NCI-H2196 (cell line): Measurements from ENCODE around the gene MAGEH1.
"Not testable (repeated sequence)": the region's sequence is repeated elsewhere in the genome, so short reads cannot be mapped to it uniquely, and the experiment has no call there.

Source experiments
- DNase-seq: peaks from one replicate; lab custom pipeline; 2025; ENCODE audit not compliant: unreplicated experiment; lab: John Stamatoyannopoulos, UW

MAGEH1 gene, protein sequence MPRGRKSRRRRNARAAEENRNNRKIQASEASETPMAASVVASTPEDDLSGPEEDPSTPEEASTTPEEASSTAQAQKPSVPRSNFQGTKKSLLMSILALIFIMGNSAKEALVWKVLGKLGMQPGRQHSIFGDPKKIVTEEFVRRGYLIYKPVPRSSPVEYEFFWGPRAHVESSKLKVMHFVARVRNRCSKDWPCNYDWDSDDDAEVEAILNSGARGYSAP

DNA sequence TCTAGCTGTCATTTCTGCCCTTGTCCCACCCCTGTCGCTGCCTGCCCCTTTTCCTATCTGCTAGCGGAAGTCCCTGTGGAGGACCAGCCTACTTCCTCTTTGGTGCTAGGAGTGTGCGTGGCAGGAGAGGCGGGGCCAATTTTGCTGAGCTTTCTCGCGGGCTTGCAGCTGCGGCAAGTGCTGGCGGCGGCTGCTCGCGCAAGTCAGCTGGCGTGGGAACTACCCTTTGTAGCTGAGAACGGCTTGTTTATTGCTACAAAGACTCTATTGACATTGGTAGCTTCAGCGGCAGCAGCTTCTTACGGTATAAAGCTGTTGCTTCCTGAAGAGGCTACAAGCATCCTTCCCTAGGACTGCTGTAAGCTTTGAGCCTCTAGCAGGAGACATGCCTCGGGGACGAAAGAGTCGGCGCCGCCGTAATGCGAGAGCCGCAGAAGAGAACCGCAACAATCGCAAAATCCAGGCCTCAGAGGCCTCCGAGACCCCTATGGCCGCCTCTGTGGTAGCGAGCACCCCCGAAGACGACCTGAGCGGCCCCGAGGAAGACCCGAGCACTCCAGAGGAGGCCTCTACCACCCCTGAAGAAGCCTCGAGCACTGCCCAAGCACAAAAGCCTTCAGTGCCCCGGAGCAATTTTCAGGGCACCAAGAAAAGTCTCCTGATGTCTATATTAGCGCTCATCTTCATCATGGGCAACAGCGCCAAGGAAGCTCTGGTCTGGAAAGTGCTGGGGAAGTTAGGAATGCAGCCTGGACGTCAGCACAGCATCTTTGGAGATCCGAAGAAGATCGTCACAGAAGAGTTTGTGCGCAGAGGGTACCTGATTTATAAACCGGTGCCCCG lies at the start of gene MAGEH1:
MAGEH1 (plus strand) TSS at position 138 of the 843 bp plus-strand sequence; CDS start at position 386, 248 bp downstream.
- DNase-seq, result peak; percentile 48

DNA sequence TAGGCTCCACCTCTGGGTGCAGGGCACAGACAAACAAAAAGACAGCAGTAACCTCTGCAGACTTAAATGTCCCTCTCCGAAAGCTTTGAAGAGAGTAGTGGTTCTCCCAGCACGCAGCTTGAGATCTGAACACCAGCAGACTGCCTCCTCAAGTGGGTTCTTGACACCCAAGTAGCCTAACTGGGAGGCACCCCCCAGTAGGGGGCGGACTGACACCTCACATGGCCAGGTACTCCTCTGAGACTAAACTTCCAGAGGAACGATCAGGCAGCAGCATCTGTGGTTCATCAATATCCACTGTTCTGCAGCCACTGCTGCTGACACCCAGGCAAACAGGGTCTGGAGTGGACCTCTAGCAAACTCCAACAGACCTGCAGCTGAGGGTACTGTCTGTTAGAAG lies 24.8 kb upstream of the MAGEH1 start:
- not testable (repeated sequence) for DNase-seq

GRCh38 chrX:55443468-55443867 lies 8.5 kb upstream of the MAGEH1 start:
- DNase-seq, result not testable (repeated sequence)

GRCh38 chrX:55450259-55450658 lies 1.7 kb upstream of the MAGEH1 start:
- DNase-seq, result peak; percentile 1

DNA sequence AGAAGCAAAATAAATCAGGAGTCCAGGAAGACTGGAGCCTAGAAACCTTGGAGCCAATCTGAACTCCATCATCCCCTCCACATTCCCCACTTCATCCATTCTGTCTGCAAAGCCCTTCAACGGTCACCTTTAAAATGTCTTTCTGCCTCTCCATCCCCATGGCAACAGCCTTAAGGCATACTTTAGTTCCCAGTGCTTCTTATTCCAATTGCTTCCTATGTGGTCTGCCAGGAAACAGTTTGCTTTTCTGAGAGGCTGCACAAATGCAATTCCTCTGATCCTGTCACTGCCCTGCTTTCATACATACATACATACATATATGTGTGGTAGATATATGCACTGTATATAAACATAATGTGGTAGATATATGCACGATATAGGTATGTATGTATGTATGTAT lies 786 bp upstream of the MAGEH1 start:
- no peak for DNase-seq

DNA sequence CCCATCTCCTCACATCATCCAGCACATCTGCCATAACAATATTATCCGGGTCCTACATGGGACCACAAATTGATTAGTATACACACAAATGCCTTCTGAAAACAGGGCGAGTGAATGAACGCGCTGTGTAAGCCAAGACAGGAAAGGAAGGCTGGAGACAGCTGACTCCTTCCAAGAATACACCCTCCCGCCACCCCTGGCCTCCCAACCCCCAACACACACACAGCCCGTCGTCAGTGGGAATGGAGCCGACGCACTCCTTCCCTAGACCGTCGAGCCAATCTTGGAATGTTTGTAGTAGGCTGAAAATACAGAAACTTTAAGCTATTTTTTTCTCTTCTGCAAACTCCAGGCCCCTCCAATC lies 319 bp upstream of the MAGEH1 start:
- no peak for DNase-seq

GRCh38 chrX:55452833-55453124 lies 852 bp downstream of the MAGEH1 start:
- DNase-seq, result no peak

DNA sequence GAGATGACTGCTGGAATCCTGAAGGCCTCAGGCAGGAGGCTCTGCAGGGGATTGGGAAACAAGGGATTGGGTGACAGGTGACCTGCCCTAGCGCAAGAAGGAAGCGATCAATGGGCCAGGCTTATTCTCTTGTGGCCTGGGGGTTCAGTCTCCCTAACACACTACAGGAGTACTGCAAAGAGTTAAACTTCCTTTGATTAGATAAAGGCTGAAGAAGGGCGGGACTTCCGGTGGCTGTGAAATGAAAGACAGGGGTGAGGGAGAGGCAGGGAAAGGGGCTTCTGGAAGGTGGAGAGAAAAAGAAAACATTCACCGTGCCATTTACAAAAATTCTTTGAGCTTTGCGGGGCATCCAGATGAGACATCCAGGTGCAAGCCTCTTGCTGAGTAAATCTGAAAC lies 3.8 kb downstream of the MAGEH1 start:
- not testable (repeated sequence) for DNase-seq

DNA sequence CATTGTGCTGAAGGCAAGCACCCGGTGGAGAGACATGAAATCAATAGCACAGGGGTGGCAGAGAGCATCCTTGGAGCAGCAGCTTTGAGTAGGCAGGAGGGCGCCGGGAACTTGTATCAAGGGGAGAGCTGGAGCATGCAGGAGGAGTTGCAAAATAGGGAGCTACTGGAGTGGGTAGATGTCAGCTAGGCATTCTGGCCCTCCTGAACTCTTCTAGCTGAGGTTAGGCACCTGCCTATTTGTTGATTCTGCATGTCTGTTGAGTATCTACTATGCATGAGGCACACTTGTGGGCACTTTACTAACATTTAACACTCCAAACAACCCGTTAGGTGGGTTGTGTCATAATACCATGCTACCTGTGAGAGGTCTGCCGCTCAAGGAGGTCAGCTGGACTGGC lies 7.5 kb downstream of the MAGEH1 start:
- not testable (repeated sequence) for DNase-seq

DNA sequence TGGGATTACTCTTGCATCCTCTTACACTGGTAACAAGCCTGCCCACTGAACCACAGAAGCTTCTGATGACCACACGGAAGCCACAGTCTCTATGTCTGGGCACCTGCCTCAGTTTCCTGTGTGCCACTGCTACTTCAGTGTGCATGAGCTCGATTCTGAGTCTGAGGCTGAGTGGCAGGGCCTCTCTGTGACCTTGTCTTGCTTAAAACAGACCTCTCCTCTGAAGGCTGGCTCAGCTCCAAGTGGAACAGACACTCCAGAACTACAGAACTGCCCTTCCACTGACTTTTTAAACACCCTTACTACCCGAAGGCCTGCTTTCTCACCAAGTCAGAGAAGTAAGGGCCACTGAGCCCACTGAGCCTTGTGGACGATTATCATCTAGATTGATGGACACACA lies 8.0 kb downstream of the MAGEH1 start:
- DNase-seq, result not testable (repeated sequence)

- DNase-seq, result not testable (repeated sequence)
Observed at GRCh38 chrX:55464050-55464449, 12.1 kb downstream of the MAGEH1 start.

GRCh38 chrX:55465108-55465507 lies 13.2 kb downstream of the MAGEH1 start:
- not testable (repeated sequence) for DNase-seq

DNA sequence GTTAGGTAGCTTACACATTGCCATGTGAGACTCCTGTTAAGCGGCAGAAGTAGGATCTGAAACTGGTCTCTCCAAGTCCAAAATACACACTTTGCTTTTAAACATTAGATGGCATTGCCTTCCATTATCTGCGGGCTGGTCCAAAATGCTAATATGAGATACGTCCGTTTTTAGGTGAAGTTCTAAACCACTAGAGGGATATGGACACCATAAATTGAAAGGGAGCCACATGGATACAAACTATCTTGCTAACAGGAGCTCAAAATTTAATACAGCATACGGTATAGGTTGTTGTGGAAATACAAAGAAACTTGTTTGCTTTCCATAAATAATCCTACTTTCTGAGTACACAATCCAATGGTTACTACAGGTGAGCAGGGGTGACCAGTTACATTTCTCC lies 13.9 kb downstream of the MAGEH1 start:
- not testable (repeated sequence) for DNase-seq

GRCh38 chrX:55479956-55480355 lies 28.0 kb downstream of the MAGEH1 start:
- not testable (repeated sequence) for DNase-seq

DNA sequence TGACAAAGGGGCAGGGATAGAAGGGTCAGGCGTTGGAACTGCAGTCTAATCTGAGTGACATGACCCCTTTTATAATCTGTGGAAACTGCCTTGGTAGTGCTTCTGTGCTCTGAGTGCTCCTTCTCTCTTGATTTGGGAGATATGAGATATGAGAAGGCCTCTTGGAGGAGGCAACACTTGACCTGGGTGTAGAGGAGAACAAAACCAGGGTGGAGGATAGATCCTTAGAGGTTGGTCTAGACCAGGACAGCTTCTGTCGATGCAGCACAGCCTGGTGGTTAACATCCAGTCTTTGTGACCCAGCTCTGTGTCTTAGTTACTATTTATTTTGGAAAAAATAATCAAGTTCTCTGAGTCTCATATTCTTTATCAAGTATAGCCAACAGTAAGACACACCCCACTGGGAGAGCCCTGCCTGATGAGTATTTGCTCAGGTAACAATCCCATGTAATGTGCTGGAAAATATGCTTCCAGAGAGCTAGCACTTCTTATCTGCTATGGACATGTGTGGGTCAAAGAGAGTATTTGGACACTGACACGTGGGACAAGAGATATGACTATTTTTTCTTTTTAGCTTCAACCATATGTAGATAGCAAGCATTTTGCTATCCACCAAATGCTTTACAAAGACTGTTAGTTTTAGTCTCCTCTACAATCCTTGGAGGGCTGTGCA lies 28.6 kb downstream of the MAGEH1 start:
- no peak for DNase-seq

GRCh38 chrX:55484948-55485347 lies 33.0 kb downstream of the MAGEH1 start:
- no peak for DNase-seq

DNA sequence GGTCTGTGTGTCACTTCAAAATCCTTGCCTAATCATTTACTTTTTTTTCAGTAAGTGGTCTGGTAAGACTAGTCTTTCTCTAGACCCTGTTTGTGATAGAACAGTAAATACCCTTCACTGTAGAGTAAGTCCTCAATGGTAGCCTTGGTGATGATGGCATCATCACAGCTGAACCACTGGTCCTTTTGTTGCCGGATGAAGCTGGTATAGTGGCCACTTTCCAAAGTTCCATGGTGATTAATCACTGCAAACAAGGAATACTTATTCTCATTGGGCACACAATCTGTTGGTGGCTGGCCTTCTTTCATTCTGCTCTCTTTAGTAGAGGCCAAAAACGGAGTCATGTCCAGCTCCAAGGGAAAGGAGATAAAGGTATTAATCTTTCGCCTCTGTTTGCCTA lies 34.8 kb downstream of the MAGEH1 start:
- peak; percentile 51 for DNase-seq

DNA sequence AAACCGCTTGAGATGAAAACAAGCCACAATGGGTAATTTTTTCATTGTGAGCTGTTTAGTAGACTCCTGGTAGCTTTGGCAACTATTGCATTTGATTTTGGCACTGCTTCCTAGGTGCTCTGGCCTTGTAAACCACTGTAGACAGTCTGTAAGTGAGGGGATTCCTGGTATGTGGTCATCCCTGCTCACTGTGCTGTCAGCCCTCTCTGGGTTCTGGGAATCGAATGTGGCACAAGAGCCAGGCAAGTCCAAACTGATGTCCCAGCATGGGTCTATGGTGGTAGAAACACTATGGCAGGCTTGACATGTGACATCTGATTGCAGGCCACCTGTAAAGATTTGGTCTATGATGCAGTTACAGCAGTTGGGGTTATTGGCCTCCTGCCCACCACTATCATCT lies 35.2 kb downstream of the MAGEH1 start:
- DNase-seq, result peak; percentile 9

DNA sequence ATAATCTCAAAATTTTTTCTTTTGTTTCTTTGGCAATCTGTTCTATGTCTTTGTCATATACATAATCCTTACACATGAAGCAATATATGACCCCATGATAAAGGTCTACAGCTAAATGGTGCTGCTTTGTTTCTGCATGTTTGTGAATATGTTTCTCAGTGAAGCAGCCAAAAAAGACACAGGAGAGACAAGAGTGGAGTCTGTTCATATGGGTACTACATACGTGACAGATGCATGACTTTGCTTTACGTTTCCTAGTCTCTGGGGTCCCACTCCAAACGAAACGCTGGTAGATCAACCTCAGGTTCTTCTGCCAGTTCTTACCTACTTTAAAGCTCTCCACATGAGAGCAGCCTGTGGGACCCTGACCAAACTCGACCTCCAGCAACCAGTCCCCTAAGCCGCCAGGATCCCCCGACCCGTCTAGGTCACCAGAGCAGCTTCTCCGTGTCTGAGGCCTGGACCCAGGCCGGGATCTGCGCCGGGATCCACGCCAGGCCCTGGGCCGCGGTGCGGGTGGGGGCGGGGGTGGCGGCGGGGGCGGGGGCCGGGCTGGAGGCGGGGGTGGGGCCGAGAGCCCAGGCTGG lies 36.2 kb downstream of the MAGEH1 start:
- DNase-seq, result no peak

- peak; percentile 41 for DNase-seq
Observed at GRCh38 chrX:55488593-55489313, 36.8 kb downstream of the MAGEH1 start.
